ENCODE data around the gene RAB3B.

DNA sequence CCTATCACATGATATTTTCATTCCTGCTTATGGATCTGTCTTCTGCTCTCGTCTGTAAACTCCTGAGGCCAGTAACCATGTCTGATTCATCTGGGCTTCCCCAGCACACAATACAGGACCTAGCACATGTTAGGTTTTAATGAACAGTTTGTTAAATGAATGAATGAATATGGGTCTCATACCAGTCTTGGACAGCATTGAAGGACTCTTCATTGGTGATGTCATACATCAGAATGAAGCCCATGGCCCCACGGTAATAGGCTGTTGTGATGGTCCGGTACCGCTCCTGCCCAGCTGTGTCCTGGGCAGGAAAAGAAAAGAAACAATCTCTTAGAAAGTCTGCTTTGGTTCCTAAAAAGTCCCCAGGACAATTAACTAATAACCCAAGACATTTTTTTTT is 53.4 kb downstream of the RAB3B start:
- TF ChIP-seq POLR2A (IDR thresholded peaks at IDR 0.05; ENCODE audit: low read depth, low read length) (no peak), POLR2AphosphoS5 (IDR thresholded peaks at IDR 0.05; ENCODE audit: low read depth, low read length) (no peak), TAF1 (IDR thresholded peaks at IDR 0.05; ENCODE audit: borderline replicate concordance, low read depth, low read length) (no peak)

Data from GM12892 (cell line).